IMR-90 (cell line): ENCODE data around the gene CLOCK. TPM values are rescaled to one million over a fixed set of nuclear protein-coding genes. Genes with fewer than 3 reads are reported as not detected.

ENCODE experiments used
- ATAC-seq: fragments of 200-7000 bp; cut with Tn5 transposase; 2 replicates; pipeline ENCODE4 v1.9.1; 2020; ENCODE audit warnings: low read depth, mild to moderate bottlenecking, moderate library complexity
- BruUV-seq: library from RNA; stranded (reverse); fragments of 400-500 nt; replicated peaks from 2 replicates; lab custom pipeline; 2021; lab: Mats Ljungman, UMichigan
- CTCF ChIA-PET: fragments of 300-600 bp; formaldehyde crosslinking; extraction: SDS; loops from one replicate; lab custom pipeline; 2021; ENCODE audit warnings: antibody characterized with exemption; lab: Yijun Ruan, JAX
- POLR2A ChIA-PET: fragments of 300-600 bp; sonication (Branson Sonifier 250); formaldehyde crosslinking; loops from one replicate; lab custom pipeline; 2022; ENCODE audit warnings: antibody characterized with exemption; ENCODE audit not compliant: unreplicated experiment; lab: Charles Lee
- DNase-seq: peaks from one replicate; pipeline ENCODE4 v3.0.0; 2013
- H2AFZ ChIP-seq: replicated peaks from 2 replicates; pipeline ENCODE3; 2013; ENCODE audit warnings: low read length, mild to moderate bottlenecking; ENCODE audit not compliant: poor library complexity
- H2AK5ac ChIP-seq: 2 replicates; pipeline ENCODE4 v1.6.1; 2013; ENCODE audit warnings: low read depth, low read length, inconsistent platforms
- H2AK9ac ChIP-seq: replicated peaks from 2 replicates; pipeline ENCODE3; 2013; ENCODE audit warnings: mild to moderate bottlenecking, low read depth, low read length, moderate library complexity; ENCODE audit not compliant: poor library complexity
- H2BK120ac ChIP-seq: 2 replicates; pipeline ENCODE4 v1.6.1; 2013; ENCODE audit warnings: low read depth, low read length, inconsistent platforms
- H2BK15ac ChIP-seq: 3 replicates; pipeline ENCODE4 v1.6.1; 2013; ENCODE audit warnings: low read depth, low read length, inconsistent platforms
- H2BK20ac ChIP-seq: 2 replicates; pipeline ENCODE4 v1.6.1; 2013; ENCODE audit warnings: low read depth, mild to moderate bottlenecking, inconsistent platforms, low read length, moderate library complexity
- H2BK5ac ChIP-seq: 2 replicates; pipeline ENCODE4 v1.6.1; 2013; ENCODE audit warnings: mild to moderate bottlenecking, low read depth, low read length, inconsistent platforms; ENCODE audit not compliant: poor library complexity, severe bottlenecking
- H3K14ac ChIP-seq: replicated peaks from 2 replicates; pipeline ENCODE4 v1.6.1; 2013; ENCODE audit warnings: low read depth, low read length, inconsistent platforms
- H3K18ac ChIP-seq: 2 replicates; pipeline ENCODE4 v1.6.1; 2013; ENCODE audit warnings: low read depth, low read length, control low read depth
- H3K23ac ChIP-seq: 2 replicates; pipeline ENCODE4 v1.6.1; 2013; ENCODE audit warnings: low read depth, low read length, inconsistent platforms
- H3K27ac ChIP-seq: 2 replicates; pipeline ENCODE4 v1.5.1; 2013; ENCODE audit warnings: mild to moderate bottlenecking, control low read depth, low read length; ENCODE audit not compliant: insufficient read depth
- H3K27me3 ChIP-seq: 2 replicates; pipeline ENCODE4 v1.6.1; 2013; ENCODE audit warnings: low read length; ENCODE audit not compliant: control insufficient read depth, insufficient read depth
- H3K36me3 ChIP-seq: 2 replicates; pipeline ENCODE4 v1.6.1; 2013; ENCODE audit warnings: low read length, mixed read lengths; ENCODE audit not compliant: control insufficient read depth, insufficient read depth
- H3K4ac ChIP-seq: 2 replicates; pipeline ENCODE4 v1.6.1; 2013; ENCODE audit warnings: low read depth, low read length, inconsistent platforms
- H3K4me1 ChIP-seq: 2 replicates; pipeline ENCODE4 v1.6.1; 2013; ENCODE audit warnings: low read length, mixed read lengths; ENCODE audit not compliant: control insufficient read depth, insufficient read depth
- H3K4me2 ChIP-seq: 2 replicates; pipeline ENCODE4 v1.6.1; 2013; ENCODE audit warnings: low read depth, mild to moderate bottlenecking, control low read depth, low read length, moderate library complexity
- H3K4me3 ChIP-seq: 2 replicates; pipeline ENCODE4 v1.5.1; 2013; ENCODE audit warnings: low read depth, mild to moderate bottlenecking, control low read depth, low read length, moderate library complexity; ENCODE audit not compliant: insufficient read depth
- H3K56ac ChIP-seq: 2 replicates; pipeline ENCODE4 v1.6.1; 2013; ENCODE audit warnings: low read length, inconsistent platforms; ENCODE audit not compliant: insufficient read depth; ENCODE audit errors: extremely low read depth
- H3K79me1 ChIP-seq, 2 experiments: 2 replicates each; pipeline ENCODE4 v1.6.1; 2013; ENCODE audit warnings: low read length in 2 of 2, inconsistent platforms in 1 of 2, low read depth in 1 of 2
- H3K9ac ChIP-seq: 2 replicates; pipeline ENCODE4 v1.6.1; 2013; ENCODE audit warnings: low read depth, low read length, control low read depth
- H3K9me1 ChIP-seq: 2 replicates; pipeline ENCODE4 v1.6.1; 2013; ENCODE audit warnings: low read length, inconsistent platforms; ENCODE audit not compliant: insufficient read depth
- H3K9me3 ChIP-seq: 2 replicates; pipeline ENCODE4 v1.6.1; 2013; ENCODE audit warnings: low read length; ENCODE audit not compliant: control insufficient read depth, insufficient read depth
- H4K20me1 ChIP-seq: 2 replicates; pipeline ENCODE4 v1.6.1; 2013; ENCODE audit warnings: low read length, inconsistent platforms; ENCODE audit not compliant: insufficient read depth
- H4K5ac ChIP-seq: 2 replicates; pipeline ENCODE4 v1.6.1; 2013; ENCODE audit warnings: mild to moderate bottlenecking, low read depth, low read length, control low read depth
- H4K8ac ChIP-seq, 2 experiments: 2 replicates each; pipeline ENCODE4 v1.6.1; 2013; ENCODE audit warnings: low read depth in 2 of 2, low read length in 2 of 2, control low read depth in 1 of 2, inconsistent platforms in 1 of 2
- H4K91ac ChIP-seq: 2 replicates; pipeline ENCODE4 v1.6.1; 2013; ENCODE audit warnings: low read depth, low read length, inconsistent platforms; ENCODE audit not compliant: insufficient read depth
- CEBPB ChIP-seq: IDR thresholded peaks from 2 replicates; pipeline ENCODE4 v1.6.1; 2012; ENCODE audit warnings: low read depth, low read length, improper control_type of control experiment
- CHD1 ChIP-seq: IDR thresholded peaks from 2 replicates; pipeline ENCODE4 v1.6.1; 2012; ENCODE audit warnings: low read depth, low read length, improper control_type of control experiment
- FOS ChIP-seq: fragments of 150-350 bp; IDR thresholded peaks from 2 replicates; pipeline ENCODE4 v1.6.1; 2016; ENCODE audit warnings: low read depth, low read length
- MAFK ChIP-seq: IDR thresholded peaks from 2 replicates; pipeline ENCODE4 v1.6.1; 2012; ENCODE audit warnings: low read depth, low read length, improper control_type of control experiment
- MAZ ChIP-seq: IDR thresholded peaks from 2 replicates; pipeline ENCODE4 v1.6.1; 2012; ENCODE audit warnings: low read depth, mild to moderate bottlenecking, low read length, improper control_type of control experiment, moderate library complexity, borderline replicate concordance
- MXI1 ChIP-seq: IDR thresholded peaks from 2 replicates; pipeline ENCODE4 v1.6.1; 2012; ENCODE audit warnings: low read depth, mild to moderate bottlenecking, low read length, moderate library complexity, borderline replicate concordance
- POLR2A ChIP-seq: IDR thresholded peaks from 2 replicates; pipeline ENCODE4 v1.6.1; 2012; ENCODE audit warnings: mild to moderate bottlenecking, low read depth, low read length
- RAD21 ChIP-seq: IDR thresholded peaks from 2 replicates; pipeline ENCODE4 v1.6.1; 2012; ENCODE audit warnings: low read length, improper control_type of control experiment
- RCOR1 ChIP-seq: IDR thresholded peaks from 2 replicates; pipeline ENCODE4 v1.6.1; 2012; ENCODE audit warnings: mild to moderate bottlenecking, low read length, improper control_type of control experiment; ENCODE audit not compliant: insufficient replicate concordance
- RFX5 ChIP-seq: IDR thresholded peaks from 2 replicates; pipeline ENCODE4 v1.8.0; 2012; ENCODE audit warnings: low read depth, mild to moderate bottlenecking, low read length, moderate library complexity
- WGBS, 2 experiments: methylation state at CpG; one replicate each; pipeline versions ENCODE4 v1.1.5 to v1.1.7; 2013; ENCODE audit warnings: missing lambda C conversion rate in 2 of 2; ENCODE audit not compliant: insufficient read length in 1 of 2; ENCODE audit errors: extremely low coverage in 2 of 2; 5-methylcytosine and 5-hydroxymethylcytosine counted together
- dilution Hi-C: fragments of 300-500 bp; cut with HindIII; formaldehyde crosslinking; loops from one replicate; pipeline ENCODE4 v1.14.3; 2018; ENCODE audit warnings: low sequenced_read_pairs; ENCODE audit not compliant: unreplicated experiment
- in situ Hi-C: fragments of 300-500 bp; cut with MboI; formaldehyde crosslinking; loops from 3 replicates; pipeline ENCODE4 v1.14.3; 2019; ENCODE audit warnings: low sequenced_read_pairs, inconsistent platforms, mixed read lengths
- intact Hi-C: fragments of 100-400 bp; cut with micrococcal nuclease; formaldehyde crosslinking; loops from 2 replicates; pipeline ENCODE4 v1.10.0; 2022
- polyA plus RNA-seq, 3 experiments: library from polyadenylated mRNA; depleted of rRNA; stranded (reverse); fragments of >200 nt; gene quantifications; 2 replicates each; pipeline ENCODE4 v1.2.3, GENCODE V29; 2012; ENCODE audit warnings: low replicate concordance in 1 of 3
- total RNA-seq: library from RNA; depleted of rRNA; stranded (reverse); fragments of >200 nt; gene quantifications from 2 replicates; pipeline ENCODE4 v1.2.3, GENCODE V29; 2012
- TF ChIP-seq, protein P1 (sequence below): conservative IDR thresholded peaks from 2 replicates; pipeline ENCODE4 v1.5.1; 2012; ENCODE audit warnings: mild to moderate bottlenecking, low read depth, low read length, improper control_type of control experiment
- TF ChIP-seq, protein P2 (sequence below): fragments of 150-350 bp; IDR thresholded peaks from 2 replicates; pipeline ENCODE4 v1.6.1; 2017; ENCODE audit warnings: mild to moderate bottlenecking, antibody characterized with exemption, low read length, low read depth
- TF ChIP-seq, protein P3 (sequence below): fragments of 150-350 bp; IDR thresholded peaks from 2 replicates; pipeline ENCODE4 v1.6.1; 2016; ENCODE audit warnings: low read depth, mild to moderate bottlenecking, low read length, moderate library complexity, borderline replicate concordance

Gene CLOCK
- total and polyA plus RNA-seq, 2 of the 4 experiments (the other 2 are of a cell fraction): 7.3 to 53.4 TPM

DNA sequence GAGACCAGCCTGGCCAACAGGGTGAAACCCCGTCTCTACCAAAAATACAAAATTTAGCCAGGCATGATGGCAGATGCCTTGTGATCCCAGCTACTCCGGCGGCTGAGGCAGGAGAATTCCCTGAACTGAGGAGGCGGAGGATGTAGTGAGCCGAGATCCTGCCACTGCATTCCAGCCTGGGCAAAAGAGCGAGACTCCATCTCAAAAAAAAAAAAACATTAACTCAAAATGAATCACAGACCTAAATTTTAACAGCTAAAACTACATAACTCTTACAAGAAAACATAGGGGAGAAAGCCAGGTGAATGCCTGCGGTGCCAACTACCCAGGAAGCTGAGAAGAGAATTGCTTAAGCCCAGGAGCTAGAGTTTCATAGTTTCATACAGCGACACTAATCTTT, 96.1 kb downstream of the CLOCK start:
- no peak overlapping the region for H2BK120ac ChIP-seq
- intact Hi-C loops: loop anchor here (5.0 kb wide), 1 partner anchor 47 kb away; no protein-coding TSS in a partner anchor

More for the DNA sequence above, 96.1 kb downstream of the CLOCK start:
- ATAC-seq (no peak), DNase-seq (no peak)
- Histone ChIP-seq H4K5ac (no peak overlapping the region), H4K20me1 (no peaks in the 10 kb centered on the region), H2BK5ac (no peak overlapping the region), H3K9me1 (peaks cover 6% of the 10 kb centered on the region; the same call in 1 of the 2 replicates), H3K9me3 (no peaks in the 10 kb centered on the region), H4K8ac (no peak overlapping the region), H3K14ac (no peak overlapping the region), H3K36me3 (peaks cover 13% of the 10 kb centered on the region), H3K4me2 (no peak overlapping the region), H2BK20ac (no peak overlapping the region), H3K27ac (no peak overlapping the region), H3K56ac (no peak overlapping the region), H2AFZ (no peak overlapping the region), H3K4ac (no peak overlapping the region), H3K23ac (no peak overlapping the region), H3K4me3 (no peak overlapping the region), H3K9ac (no peak overlapping the region), H2AK9ac (no peak overlapping the region), H2BK15ac (no peak overlapping the region), H3K79me1 (peaks cover 0 to 5% of the 10 kb centered on the region in 2 experiments; a peak in 2 of 4 replicates), H3K18ac (no peak overlapping the region), H2AK5ac (no peak overlapping the region), H4K91ac (no peak overlapping the region), H3K4me1 (peaks cover 4% of the 10 kb centered on the region), H3K27me3 (no peaks in the 10 kb centered on the region)
- CTCF ChIA-PET: interaction anchor here (0.6 to 0.7 kb wide), 2 partner anchors 29 to 1458 kb away, joined by 5 to 8 read pairs; no protein-coding TSS in a partner anchor
- WGBS, 2 experiments: 86% methylated on average over 1 of the region's 8 CpGs; no CpG with 5 or more reads in 1 of the 2 experiments
- POLR2A ChIA-PET: interaction anchor here (0.6 kb wide), 1 partner anchor 403 kb away, joined by 3 read pairs; no protein-coding TSS in a partner anchor
- in situ Hi-C loops (no loop called here), dilution Hi-C loops (no loop called here)
- BruUV-seq: no TSS peak
- TF ChIP-seq, protein P1, sequence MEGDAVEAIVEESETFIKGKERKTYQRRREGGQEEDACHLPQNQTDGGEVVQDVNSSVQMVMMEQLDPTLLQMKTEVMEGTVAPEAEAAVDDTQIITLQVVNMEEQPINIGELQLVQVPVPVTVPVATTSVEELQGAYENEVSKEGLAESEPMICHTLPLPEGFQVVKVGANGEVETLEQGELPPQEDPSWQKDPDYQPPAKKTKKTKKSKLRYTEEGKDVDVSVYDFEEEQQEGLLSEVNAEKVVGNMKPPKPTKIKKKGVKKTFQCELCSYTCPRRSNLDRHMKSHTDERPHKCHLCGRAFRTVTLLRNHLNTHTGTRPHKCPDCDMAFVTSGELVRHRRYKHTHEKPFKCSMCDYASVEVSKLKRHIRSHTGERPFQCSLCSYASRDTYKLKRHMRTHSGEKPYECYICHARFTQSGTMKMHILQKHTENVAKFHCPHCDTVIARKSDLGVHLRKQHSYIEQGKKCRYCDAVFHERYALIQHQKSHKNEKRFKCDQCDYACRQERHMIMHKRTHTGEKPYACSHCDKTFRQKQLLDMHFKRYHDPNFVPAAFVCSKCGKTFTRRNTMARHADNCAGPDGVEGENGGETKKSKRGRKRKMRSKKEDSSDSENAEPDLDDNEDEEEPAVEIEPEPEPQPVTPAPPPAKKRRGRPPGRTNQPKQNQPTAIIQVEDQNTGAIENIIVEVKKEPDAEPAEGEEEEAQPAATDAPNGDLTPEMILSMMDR: no peak
- no peak for TF ChIP-seq CHD1
- no peak for TF ChIP-seq MAFK
- TF ChIP-seq RFX5: no peak
- TF ChIP-seq, protein P2, sequence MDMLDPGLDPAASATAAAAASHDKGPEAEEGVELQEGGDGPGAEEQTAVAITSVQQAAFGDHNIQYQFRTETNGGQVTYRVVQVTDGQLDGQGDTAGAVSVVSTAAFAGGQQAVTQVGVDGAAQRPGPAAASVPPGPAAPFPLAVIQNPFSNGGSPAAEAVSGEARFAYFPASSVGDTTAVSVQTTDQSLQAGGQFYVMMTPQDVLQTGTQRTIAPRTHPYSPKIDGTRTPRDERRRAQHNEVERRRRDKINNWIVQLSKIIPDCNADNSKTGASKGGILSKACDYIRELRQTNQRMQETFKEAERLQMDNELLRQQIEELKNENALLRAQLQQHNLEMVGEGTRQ: no peak
- no peak for TF ChIP-seq CEBPB
- TF ChIP-seq MXI1: no peak
- TF ChIP-seq MAZ: no peak
- TF ChIP-seq FOS: no peak
- no peak for TF ChIP-seq RAD21
- TF ChIP-seq, protein P3, sequence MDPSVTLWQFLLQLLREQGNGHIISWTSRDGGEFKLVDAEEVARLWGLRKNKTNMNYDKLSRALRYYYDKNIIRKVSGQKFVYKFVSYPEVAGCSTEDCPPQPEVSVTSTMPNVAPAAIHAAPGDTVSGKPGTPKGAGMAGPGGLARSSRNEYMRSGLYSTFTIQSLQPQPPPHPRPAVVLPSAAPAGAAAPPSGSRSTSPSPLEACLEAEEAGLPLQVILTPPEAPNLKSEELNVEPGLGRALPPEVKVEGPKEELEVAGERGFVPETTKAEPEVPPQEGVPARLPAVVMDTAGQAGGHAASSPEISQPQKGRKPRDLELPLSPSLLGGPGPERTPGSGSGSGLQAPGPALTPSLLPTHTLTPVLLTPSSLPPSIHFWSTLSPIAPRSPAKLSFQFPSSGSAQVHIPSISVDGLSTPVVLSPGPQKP: no peak
- TF ChIP-seq POLR2A: no peak
- TF ChIP-seq RCOR1: no peak
